IPS-18c (cell line): Measurements from ENCODE around the gene SRI.
A peak's percentile ranks its signal among the peaks of the same experiment; 100 is the strongest.
"Not testable (repeated sequence)": the region's sequence is repeated elsewhere in the genome, so short reads cannot be mapped to it uniquely, and the experiment has no call there.

Source experiments
- H3K4me3 ChIP-seq: 2 replicates; pipeline ENCODE4 v1.7.0; 2013; ENCODE audit warnings: low read depth, mild to moderate bottlenecking, low read length, moderate library complexity; ENCODE audit not compliant: insufficient read depth
- H3K9me3 ChIP-seq: one replicate; pipeline ENCODE4 v1.6.1; 2013; ENCODE audit warnings: mild to moderate bottlenecking, low read length, moderate library complexity; ENCODE audit not compliant: control insufficient read depth, insufficient read depth

The SRI gene, protein sequence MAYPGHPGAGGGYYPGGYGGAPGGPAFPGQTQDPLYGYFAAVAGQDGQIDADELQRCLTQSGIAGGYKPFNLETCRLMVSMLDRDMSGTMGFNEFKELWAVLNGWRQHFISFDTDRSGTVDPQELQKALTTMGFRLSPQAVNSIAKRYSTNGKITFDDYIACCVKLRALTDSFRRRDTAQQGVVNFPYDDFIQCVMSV

GRCh38 chr7:88219781-88220747 lies at the start of gene SRI:
Gene SRI, minus strand, starts transcription at chr7:88220038. Its CDS starts 12 bp downstream, at chr7:88220026.
- Histone ChIP-seq H3K9me3 (no peaks in the 10 kb centered on the region), H3K4me3 (peak within 1 kb of the TSS; percentile 78)

DNA sequence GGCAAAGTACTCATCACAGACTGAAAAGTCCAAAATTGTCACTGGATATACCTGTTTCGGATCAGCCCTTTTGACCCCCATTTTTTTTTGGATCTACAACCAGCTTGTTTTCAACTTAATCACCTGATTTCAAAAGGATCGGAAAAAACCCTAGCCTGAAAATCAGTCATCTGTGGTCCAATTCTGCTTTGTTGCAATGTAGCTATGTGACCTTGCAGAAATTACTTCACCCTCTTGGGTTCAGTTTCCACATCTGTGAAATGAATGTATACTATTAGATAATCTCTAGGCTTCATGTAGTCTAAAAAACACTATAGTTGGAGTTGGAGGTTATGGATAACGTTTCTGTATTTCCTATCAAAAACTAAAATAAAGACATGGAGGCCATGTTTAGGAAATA lies 49.7 kb upstream of the SRI start:
- H3K4me3 ChIP-seq: no peak overlapping the region
- no peaks in the 10 kb centered on the region for H3K9me3 ChIP-seq

GRCh38 chr7:88268858-88269257 lies 49.0 kb upstream of the SRI start:
- H3K4me3 ChIP-seq: no peak overlapping the region
- H3K9me3 ChIP-seq: no peaks in the 10 kb centered on the region

GRCh38 chr7:88268051-88268450 lies 48.2 kb upstream of the SRI start:
- no peak overlapping the region for H3K4me3 ChIP-seq
- H3K9me3 ChIP-seq: no peaks in the 10 kb centered on the region

DNA sequence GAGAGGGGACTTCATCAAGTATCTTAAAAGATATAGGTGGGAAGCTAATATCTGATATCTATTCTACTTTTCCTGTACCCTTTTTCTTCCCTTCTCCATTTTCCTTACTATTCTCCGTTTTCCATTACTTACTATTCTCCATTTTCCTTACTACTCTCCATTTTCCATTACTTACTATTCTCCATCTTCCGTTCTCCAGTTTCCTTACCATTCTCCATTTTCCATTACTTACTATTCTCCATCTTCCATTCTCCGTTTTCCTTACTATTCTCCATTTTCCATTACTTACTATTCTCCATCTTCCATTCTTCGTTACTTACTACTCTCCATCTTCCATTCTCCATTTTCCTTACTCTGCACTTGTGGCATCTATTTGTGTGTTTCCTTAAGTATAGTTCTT lies 47.6 kb upstream of the SRI start:
- Histone ChIP-seq H3K9me3 (no peaks in the 10 kb centered on the region), H3K4me3 (no peak overlapping the region)

DNA sequence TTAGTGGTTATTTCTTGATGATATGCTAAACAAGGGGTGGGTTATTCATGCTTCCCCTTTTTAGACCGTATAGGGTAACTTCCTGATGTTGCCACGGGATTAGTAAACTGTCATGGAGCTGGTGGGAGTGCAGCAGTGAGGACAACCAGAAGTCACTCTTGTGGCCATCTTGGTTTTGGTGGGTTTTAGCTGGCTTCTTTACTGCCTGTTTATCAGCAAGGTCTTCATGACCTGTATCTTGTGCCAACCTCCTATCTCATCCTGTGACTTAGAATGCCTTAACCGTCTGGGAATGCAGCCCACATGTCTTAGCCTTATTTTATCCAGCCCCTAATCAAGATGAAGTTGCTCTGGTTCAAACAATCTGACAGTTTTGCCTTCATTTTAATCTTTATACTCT lies 45.1 kb upstream of the SRI start:
- not testable (repeated sequence) for H3K4me3 ChIP-seq, H3K9me3 ChIP-seq

DNA sequence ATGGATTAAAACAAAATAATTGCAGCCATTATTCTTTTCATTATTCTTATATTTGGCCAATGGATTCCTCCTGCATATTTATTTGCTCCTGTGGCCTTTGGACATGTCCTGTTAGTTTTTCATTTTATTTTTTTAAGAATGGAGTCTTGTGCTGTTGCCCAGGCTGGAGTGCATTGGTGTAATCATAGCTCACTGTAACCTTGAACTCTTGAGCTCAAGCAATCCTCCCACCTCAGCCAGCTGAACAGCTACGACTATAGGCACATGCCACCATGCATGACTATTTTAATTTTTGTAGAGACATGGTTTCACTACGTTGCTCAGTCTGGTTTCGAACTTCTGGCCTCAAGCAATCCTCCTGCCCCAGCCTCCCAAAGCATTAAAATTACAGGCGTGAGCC lies 42.7 kb upstream of the SRI start:
- no peaks in the 10 kb centered on the region for H3K9me3 ChIP-seq

DNA sequence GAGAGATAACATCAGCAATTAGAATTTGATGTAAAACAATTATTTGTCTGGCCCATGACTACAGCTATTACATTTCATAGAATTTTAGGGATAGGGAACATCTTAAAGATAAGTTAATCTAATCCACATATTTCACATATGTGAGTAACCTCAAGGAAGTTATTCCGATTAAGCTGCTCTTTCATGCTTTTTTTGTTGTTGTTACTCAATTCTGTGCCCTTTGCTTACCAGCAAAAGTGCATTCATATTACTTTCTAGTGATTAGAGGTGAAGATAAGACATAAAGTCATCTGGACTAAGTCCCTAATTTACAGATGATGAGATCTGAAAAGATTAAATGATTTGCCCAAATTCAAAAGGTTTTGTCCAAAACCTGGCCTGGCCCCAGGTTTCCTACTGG lies 40.9 kb upstream of the SRI start:
- Histone ChIP-seq H3K9me3 (no peaks in the 10 kb centered on the region), H3K4me3 (no peak overlapping the region)

More for the DNA sequence above, 42.7 kb upstream of the SRI start:
- H3K4me3 ChIP-seq: no peak overlapping the region

DNA sequence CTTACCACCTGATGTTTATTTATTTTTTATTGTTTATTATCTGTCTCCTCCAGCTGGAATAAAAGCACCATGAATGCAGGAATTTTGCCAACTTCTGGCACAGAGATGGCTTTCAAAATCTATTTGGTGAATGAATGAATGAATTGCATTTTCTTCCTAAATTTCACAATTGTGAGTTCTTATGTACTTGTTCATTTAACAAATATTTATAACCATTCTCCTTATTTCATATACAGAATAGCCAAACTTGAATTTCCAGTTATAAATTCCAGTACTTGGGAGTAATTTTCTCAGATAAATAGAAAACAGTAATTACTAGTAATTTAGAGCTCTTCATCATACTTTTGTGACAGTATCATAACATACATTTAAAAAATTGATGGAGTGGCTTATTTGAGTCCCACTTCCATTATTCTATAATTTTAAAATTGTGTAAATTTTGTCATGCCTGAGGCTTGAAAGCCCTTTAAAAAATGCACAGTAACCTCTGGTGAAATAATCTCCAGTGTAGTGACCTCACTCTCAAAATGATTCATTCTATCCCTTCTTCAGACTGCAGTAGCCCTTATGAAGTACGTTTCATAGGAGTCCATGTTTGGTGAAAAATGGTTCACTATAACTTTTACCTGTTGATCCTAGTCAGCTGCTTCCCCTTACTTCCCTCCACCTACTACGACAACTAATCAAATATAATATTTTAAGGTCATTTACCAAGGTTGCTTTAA lies 40.0 kb upstream of the SRI start:
- no peak overlapping the region for H3K4me3 ChIP-seq
- H3K9me3 ChIP-seq: peaks cover 3% of the 10 kb centered on the region

GRCh38 chr7:88258296-88258695 lies 38.5 kb upstream of the SRI start:
- not testable (repeated sequence) for H3K4me3 ChIP-seq, H3K9me3 ChIP-seq

DNA sequence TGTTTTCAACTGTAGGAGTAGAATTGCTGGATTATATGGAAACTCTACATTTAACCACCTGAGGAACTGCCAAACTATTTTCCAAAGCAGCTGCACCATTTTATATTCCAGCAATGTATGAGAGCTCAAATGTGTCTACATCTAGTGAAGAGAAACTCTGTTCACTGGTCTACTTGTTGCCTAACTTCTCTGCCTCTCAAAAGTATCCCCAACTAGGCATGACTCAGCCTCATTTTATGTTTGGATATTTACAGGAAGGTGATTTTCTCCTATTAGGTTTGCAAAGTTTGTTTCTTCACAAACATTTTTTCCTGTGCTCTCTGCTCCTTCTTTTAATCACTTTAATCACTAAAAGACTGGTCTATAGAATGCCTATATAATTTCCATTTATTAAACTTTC lies 37.1 kb upstream of the SRI start:
- H3K4me3 ChIP-seq: no peak overlapping the region
- peaks cover 3% of the 10 kb centered on the region for H3K9me3 ChIP-seq

DNA sequence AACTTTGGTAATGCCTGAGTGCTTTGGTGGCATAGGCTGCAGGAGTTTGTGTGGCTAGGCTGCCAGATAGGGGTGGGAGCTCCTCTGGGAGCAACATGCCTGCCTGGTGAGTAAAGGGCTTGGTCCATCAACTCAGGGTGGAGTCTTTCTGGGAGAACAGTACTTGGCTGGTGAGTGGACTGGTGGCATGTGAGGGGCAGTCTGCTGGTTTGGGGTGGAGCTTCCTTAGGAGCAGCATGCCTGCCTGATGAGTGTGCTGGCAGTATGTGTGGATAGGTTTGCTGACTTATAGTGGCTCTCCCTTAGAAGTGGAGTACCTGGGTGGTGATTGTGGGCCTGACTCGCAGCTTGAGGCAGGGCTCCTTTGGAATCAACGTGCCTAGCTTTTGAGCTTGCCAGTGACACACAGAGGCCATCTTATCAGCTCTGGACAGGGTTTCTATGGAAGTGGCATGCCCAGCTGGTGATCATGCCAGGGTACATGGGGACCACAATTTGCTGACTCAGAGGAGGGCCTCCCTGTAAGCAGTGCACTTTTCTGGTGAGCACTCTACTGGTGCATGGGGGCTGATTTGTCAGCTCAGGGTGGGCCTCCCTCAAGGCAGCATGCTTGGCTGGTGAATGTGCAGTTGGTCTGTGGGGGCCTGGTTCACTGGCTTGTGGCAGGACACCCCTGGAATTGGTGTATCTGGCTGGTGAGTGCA lies 35.0 kb upstream of the SRI start:
- no peak overlapping the region for H3K4me3 ChIP-seq
- H3K9me3 ChIP-seq: peaks cover 3% of the 10 kb centered on the region

DNA sequence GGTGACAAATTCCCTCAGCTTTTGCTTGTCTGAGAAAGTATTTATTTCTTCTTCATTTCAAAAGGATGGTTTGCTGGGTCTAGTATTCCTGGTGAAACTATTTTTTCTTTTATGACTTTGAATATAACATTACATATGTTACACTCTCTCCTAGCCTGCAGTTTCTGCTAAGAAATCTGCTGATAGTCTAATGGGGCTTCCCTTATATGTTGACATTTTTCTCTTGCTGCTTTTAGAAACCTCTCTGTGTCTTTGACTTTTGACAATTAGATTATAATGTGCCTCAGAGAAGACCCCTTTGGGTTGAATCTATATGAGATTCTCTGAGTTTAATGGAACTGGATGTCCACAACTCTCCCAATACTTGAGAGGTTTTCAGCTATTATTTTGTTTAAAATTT lies 33.8 kb upstream of the SRI start:
- peaks cover 3% of the 10 kb centered on the region for H3K9me3 ChIP-seq
- H3K4me3 ChIP-seq: no peak overlapping the region

- Histone ChIP-seq H3K9me3 (no peaks in the 10 kb centered on the region), H3K4me3 (no peak overlapping the region)
Measured at GRCh38 chr7:88244258-88244657, 24.4 kb upstream of the SRI start.

- Histone ChIP-seq H3K9me3 (no peaks in the 10 kb centered on the region), H3K4me3 (no peak overlapping the region)
Measured at GRCh38 chr7:88243345-88243909, 23.6 kb upstream of the SRI start.

GRCh38 chr7:88239852-88240251 lies 20.0 kb upstream of the SRI start:
- Histone ChIP-seq H3K9me3 (no peaks in the 10 kb centered on the region), H3K4me3 (no peak overlapping the region)

GRCh38 chr7:88233828-88234227 lies 14.0 kb upstream of the SRI start:
- Histone ChIP-seq H3K9me3 (no peaks in the 10 kb centered on the region), H3K4me3 (no peak overlapping the region)
